H1 (cell line): Measurements from ENCODE around the gene RD3L. TPM values are rescaled to one million over a fixed set of nuclear protein-coding genes. Genes with fewer than 3 reads are reported as not detected.

Experiments
- BACH1 ChIP-seq: IDR thresholded peaks from 2 replicates; pipeline ENCODE4 v1.6.1; 2012; ENCODE audit warnings: low read length, improper control_type of control experiment
- CTBP2 ChIP-seq: IDR thresholded peaks from 2 replicates; pipeline ENCODE4 v1.7.0; 2011; ENCODE audit warnings: borderline replicate concordance, mild to moderate bottlenecking, moderate library complexity, mixed read lengths, low read length; ENCODE audit not compliant: insufficient read depth, insufficient read length
- JUN ChIP-seq: IDR thresholded peaks from 2 replicates; pipeline ENCODE4 v1.6.1; 2011; ENCODE audit warnings: low read depth, mild to moderate bottlenecking, improper control_type of control experiment, low read length
- JUND ChIP-seq: IDR thresholded peaks from 2 replicates; pipeline ENCODE4 v1.6.1; 2011; ENCODE audit warnings: mild to moderate bottlenecking, improper control_type of control experiment, low read length
- NANOG ChIP-seq: IDR thresholded peaks from 2 replicates; pipeline ENCODE4 v1.6.1; 2011; ENCODE audit warnings: low read length, low read depth, mild to moderate bottlenecking, inconsistent platforms; ENCODE audit not compliant: insufficient read depth, poor library complexity, severe bottlenecking
- TCF12 ChIP-seq: IDR thresholded peaks from 2 replicates; pipeline ENCODE4 v1.6.1; 2011; ENCODE audit warnings: low read depth, mild to moderate bottlenecking, low read length
- polyA plus RNA-seq, 7 experiments: library from polyadenylated mRNA; depleted of rRNA in 3 of 7; stranded (reverse) in 5 of 7; unstranded in 2 of 7; fragments of >200 nt in 5 of 7; fragments of 200-250 nt in 2 of 7; gene quantifications; 1 replicate in 5 of 7; 2 replicates in 1 of 7; 4 replicates in 1 of 7; pipeline versions ENCODE4 v1.2.1 to v1.2.3, GENCODE V29; 2011 to 2013; ENCODE audit warnings: missing spikeins in 2 of 7, mixed read lengths in 2 of 7
- total RNA-seq: library from RNA; stranded (reverse); fragmentation: NEBNext Ultra II Directional; extraction: Animal tissue kit (Norgen Biotek cat#: 25700); gene quantifications from 2 replicates; pipeline ENCODE4 v1.2.1, GENCODE V29; 2021
- TF ChIP-seq, protein P1 (sequence below): IDR thresholded peaks from 2 replicates; pipeline ENCODE4 v1.6.1; 2011; ENCODE audit warnings: low read depth, mild to moderate bottlenecking, low read length; ENCODE audit not compliant: insufficient read depth

The RD3L gene
- total and polyA plus RNA-seq, 2 of the 8 experiments (the other 6 are each of a cell fraction or from before 2014, with no cell fraction given) = not detected

DNA sequence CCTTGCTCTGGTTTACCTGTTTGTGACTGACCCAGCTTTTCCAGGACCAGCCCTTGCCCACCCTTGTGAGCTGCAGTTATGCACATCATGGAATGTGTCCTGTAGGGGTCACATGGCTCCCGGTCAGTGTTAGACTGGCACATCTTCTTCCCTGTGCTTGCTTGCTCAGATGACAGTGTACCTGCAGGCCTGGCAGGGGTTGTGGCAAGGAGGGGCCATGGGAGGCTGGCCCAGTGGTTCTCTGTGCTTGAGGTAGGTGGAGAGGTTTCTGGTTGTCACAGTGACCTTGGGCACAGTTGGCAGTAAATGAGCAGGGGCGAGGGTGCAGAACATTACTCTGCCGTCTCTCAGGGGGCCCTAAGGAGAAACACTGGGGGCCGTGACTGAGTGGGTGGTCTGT is 27.6 kb upstream of the RD3L start (continued):
- TF ChIP-seq, protein P1, sequence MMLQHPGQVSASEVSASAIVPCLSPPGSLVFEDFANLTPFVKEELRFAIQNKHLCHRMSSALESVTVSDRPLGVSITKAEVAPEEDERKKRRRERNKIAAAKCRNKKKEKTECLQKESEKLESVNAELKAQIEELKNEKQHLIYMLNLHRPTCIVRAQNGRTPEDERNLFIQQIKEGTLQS = no peak
- TF ChIP-seq JUND (no peak), NANOG (no peak), TCF12 (no peak), CTBP2 (no peak), BACH1 (no peak), JUN (no peak)
